SH-SY5Y (cell line): ENCODE results near the gene CCDC15.

Source experiments
- GATA2 ChIP-seq: IDR thresholded peaks from 2 replicates; pipeline ENCODE4 v1.6.1; 2011; ENCODE audit warnings: mild to moderate bottlenecking, low read depth, low read length
- GATA3 ChIP-seq: IDR thresholded peaks from 2 replicates; pipeline ENCODE4 v1.6.1; 2011; ENCODE audit warnings: low read depth, mild to moderate bottlenecking, low read length, moderate library complexity

GRCh38 chr11:124920870-124921609 is 33.0 kb upstream of the CCDC15 start:
- TF ChIP-seq GATA2 (no peak), GATA3 (no peak)
